AG10803 (cell line): Measurements from ENCODE around the gene MMP11.

Experiments
- DNase-seq: peaks from one replicate; pipeline ENCODE4 v3.0.0; 2010; ENCODE audit warnings: low read depth
- H3K4me3 ChIP-seq: 2 replicates; pipeline ENCODE4 v1.5.1; 2011; ENCODE audit warnings: mild to moderate bottlenecking, low read length, control low read depth
- CTCF ChIP-seq: conservative IDR thresholded peaks from 2 replicates; pipeline ENCODE4 v1.5.1; 2011; ENCODE audit warnings: mild to moderate bottlenecking, low read length, control low read depth, inconsistent platforms

MMP11 gene

GRCh38 chr22:23745791-23746190, 26.9 kb upstream of the MMP11 start:
- H3K4me3 ChIP-seq: no peak overlapping the region
- TF ChIP-seq CTCF: no peak
- DNase-seq: no peak

GRCh38 chr22:23749841-23750301, 22.8 kb upstream of the MMP11 start:
- TF ChIP-seq CTCF: no peak
- H3K4me3 ChIP-seq: peak overlapping the region; percentile 82
- DNase-seq: no peak

GRCh38 chr22:23750367-23750713, 22.3 kb upstream of the MMP11 start:
- H3K4me3 ChIP-seq: peak overlapping the region; percentile 82
- TF ChIP-seq CTCF: no peak
- no peak for DNase-seq

- peak within 1 kb of the TSS; percentile 82 for H3K4me3 ChIP-seq
- TF ChIP-seq CTCF: peak; percentile 20
- peak; percentile 76 for DNase-seq
Measured at GRCh38 chr22:23750714-23751440, 21.8 kb upstream of the MMP11 start, which contains the start of gene ZNF70. Gene ZNF70 (minus strand): TSS chr22:23751112. CDS start chr22:23745140, 5,972 bp downstream.

- peak; percentile 17 for DNase-seq
- no peak for TF ChIP-seq CTCF
- H3K4me3 ChIP-seq: peak overlapping the region; percentile 82
Measured at GRCh38 chr22:23751441-23751996, 21.1 kb upstream of the MMP11 start.

- TF ChIP-seq CTCF: no peak
- DNase-seq: no peak
- no peak overlapping the region for H3K4me3 ChIP-seq
Measured at GRCh38 chr22:23752090-23752691, 20.5 kb upstream of the MMP11 start.

GRCh38 chr22:23752750-23753149, 19.9 kb upstream of the MMP11 start:
- H3K4me3 ChIP-seq: no peak overlapping the region
- DNase-seq: no peak
- no peak for TF ChIP-seq CTCF
